HG03039 (cell line): ENCODE measurements around the gene CLDN9.

Experiments
- ATAC-seq: cut with Tn5 transposase; IDR thresholded peaks from one replicate; pipeline ENCODE4 v1.9.1; 2021; ENCODE audit warnings: mild to moderate bottlenecking, moderate library complexity; ENCODE audit not compliant: unreplicated experiment

CLDN9 gene, protein sequence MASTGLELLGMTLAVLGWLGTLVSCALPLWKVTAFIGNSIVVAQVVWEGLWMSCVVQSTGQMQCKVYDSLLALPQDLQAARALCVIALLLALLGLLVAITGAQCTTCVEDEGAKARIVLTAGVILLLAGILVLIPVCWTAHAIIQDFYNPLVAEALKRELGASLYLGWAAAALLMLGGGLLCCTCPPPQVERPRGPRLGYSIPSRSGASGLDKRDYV

DNA sequence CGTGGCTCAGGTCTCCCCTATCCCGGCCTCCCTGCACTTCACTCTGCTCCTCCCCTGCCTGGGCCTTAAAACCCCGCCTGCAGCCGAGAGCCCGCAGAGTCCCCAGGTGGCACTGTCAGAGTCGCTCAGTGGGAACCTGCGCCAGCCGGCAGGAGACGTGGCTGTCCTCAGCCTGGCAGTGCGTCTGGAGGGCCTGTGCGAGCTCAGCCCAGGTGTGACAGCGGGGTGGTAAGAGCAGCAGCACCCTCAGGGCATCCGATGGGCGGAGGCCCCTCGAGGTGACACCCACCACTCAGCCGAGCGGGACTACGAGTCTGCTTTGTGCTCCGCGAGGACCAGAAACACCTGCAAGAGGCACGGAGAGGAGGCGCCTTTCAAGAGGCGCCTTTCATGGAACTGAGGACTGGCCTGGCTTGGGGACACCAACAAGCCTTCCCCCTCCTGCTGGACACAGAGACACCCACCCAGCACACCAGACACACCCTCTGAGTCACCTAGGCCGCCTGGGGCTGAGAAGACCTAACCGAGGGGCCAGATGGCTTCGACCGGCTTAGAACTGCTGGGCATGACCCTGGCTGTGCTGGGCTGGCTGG, at the start of gene CLDN9:
CLDN9 (plus strand) TSS at position 96 of the 593 bp plus-strand sequence; CDS start at position 536, 440 bp downstream.
- no peak for ATAC-seq

DNA sequence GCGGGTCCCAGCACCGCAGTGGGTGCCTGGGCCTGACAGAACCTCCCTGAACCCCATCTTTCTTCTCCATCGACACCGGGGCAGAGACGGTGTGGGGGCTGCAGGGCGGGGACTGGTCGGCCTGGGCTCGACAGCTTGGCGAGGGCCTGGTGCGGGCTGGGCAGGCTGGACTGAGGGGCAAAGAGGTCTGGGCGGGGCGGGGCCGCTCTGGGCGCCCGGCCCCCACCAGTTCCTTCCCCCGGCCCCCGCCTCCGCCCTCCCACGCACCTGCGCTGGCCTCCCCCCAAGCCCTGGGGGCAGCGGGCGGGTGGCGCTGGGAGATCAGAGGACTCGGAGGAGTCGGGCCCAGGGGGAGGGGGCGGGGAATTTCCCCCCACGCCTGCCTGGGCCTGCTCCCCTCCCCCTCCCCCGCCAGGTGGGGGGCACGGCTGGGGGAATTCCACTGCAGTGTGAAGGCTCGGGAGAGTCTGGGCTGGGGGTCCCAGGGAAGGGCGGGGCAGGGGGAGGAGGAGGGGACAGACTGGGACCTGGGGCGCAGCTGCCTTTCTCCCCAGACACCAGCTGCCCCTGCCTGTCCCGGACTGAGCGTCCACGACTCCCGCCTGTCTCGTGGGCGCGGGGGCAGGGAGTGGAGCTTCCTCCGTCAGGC, 49.5 kb upstream of the CLDN9 start:
- no peak for ATAC-seq

DNA sequence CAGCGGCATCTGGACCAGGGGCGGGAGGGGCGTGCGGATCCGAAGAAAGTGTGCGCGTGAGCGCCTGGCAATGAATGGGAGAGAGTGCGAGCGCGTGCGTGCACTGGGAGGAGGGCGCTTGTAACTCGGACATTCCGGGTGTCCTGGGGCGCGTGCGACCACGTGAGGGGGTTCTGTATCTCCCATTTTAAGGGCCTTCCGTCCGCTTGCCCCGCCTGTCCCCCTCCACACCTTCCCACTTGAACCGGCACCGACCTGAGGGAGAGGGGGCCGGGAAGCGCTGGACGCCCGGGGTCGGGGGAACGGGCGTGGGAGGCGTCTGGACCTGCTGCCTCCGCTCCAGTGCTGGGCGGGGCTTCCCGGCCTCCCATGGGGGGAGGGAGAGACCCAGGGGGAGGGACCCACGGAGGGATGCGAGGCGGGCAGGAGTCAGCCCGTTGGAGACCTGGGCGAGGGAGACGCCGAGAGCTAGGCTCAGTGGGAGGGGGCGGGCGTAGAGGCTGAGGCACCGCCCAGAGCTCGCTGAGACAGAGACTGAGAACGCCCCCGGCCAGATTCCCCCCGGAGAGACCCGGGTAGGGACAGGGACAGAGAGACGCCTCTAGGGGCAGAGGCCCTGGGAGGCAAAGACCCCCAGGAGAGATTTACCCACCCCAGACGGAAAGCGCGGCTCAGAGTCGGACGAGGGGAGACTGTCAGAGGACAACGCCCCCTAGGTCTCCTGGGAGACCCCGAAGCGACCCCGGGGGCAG, 48.8 kb upstream of the CLDN9 start, which contains the start of gene KREMEN2:
KREMEN2 (plus strand) TSS at position 553 of the 752 bp plus-strand sequence. CDS start 246 bp downstream, outside the sequence.
- no peak for ATAC-seq

DNA sequence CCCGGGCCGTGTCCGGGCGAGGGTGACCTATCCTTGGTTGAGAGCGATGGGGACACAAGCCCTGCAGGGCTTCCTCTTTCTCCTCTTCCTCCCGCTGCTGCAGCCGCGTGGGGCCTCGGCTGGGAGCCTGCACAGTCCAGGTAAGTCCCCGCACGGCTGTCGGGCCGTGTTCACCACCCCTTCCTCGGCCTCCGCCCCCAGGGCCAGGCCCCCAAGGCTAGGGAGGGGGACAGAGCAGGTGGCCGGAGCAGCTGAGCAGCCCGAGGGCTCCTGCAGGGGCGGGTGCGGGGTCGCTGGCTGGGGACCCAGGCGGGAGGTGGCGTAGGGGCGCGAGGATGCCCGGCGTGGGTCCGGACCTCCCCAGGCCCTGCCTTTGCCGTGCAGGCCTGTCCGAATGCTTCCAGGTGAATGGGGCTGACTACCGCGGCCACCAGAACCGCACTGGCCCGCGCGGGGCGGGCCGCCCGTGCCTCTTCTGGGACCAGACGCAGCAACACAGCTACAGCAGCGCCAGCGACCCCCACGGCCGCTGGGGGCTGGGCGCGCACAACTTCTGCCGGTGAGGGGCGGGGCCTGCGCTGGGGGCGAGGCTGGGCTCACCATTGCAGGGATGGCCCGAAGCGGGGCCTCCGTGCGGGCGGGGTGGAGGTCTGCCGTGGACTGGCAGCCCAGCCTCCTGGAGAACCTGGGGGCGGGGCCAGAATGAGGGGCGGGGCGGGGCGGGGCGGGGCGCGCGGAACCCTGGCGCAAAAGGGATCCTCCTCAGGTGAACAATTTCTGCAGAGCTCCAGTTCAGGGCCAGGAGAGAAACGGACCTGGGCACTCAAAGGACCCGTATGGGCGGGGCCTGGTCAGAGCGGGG, 48.0 kb upstream of the CLDN9 start:
- ATAC-seq: no peak

DNA sequence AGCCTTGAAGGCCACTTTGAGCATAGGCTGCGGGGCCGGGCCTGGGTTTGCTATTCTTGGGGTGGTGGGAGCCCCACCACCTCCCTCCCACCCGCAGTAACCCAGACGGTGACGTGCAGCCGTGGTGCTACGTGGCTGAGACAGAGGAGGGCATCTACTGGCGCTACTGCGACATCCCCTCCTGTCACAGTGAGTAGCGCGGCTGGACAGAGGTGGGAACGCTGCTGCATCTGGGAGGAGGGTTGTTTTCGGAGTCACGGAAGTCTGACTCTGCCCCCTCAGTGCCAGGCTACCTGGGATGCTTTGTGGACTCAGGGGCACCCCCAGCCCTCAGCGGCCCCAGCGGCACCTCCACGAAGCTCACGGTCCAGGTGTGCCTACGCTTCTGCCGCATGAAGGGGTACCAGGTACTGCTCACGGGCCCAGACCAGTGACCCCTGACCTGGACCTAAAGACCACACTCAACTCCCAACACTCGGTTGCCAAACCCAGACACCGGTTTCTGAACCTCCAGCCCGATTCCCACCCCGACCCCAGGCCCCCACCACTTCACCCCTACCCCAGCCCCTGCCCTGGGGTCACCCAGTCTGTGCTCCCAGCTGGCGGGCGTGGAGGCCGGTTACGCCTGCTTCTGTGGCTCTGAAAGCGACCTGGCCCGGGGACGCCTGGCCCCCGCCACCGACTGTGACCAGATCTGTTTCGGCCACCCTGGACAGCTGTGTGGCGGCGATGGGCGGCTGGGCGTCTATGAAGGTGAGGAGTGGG, 46.5 kb upstream of the CLDN9 start:
- no peak for ATAC-seq

DNA sequence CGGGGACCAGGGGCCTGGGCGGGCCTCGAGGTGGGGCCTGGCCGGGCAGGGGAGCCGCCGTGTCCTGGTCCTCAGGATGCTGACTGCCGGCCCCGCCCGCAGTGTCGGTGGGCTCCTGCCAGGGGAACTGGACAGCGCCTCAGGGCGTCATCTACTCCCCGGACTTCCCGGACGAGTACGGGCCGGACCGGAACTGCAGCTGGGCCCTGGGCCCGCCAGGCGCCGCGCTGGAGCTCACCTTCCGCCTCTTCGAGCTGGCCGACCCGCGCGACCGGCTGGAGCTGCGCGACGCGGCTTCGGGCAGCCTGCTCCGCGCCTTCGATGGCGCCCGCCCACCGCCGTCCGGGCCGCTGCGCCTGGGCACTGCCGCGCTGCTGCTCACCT, 45.9 kb upstream of the CLDN9 start:
- ATAC-seq: no peak

DNA sequence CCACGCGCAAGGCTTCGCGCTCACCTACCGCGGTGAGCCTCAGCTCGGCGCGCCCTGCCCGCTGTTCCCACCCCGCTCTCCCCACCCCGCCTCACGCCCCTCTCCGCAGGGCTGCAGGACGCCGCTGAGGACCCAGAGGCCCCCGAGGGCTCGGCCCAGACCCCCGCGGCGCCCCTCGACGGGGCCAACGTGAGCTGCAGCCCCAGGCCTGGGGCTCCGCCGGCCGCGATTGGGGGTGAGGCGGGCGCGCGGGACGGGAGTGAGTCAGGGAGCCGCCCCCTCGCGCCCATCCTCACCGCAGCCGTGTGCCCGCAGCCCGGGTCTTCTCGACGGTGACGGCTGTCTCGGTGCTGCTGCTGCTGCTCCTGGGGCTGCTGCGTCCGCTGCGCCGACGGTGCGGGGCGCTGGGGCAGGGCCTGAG, 45.5 kb upstream of the CLDN9 start:
- ATAC-seq: no peak

DNA sequence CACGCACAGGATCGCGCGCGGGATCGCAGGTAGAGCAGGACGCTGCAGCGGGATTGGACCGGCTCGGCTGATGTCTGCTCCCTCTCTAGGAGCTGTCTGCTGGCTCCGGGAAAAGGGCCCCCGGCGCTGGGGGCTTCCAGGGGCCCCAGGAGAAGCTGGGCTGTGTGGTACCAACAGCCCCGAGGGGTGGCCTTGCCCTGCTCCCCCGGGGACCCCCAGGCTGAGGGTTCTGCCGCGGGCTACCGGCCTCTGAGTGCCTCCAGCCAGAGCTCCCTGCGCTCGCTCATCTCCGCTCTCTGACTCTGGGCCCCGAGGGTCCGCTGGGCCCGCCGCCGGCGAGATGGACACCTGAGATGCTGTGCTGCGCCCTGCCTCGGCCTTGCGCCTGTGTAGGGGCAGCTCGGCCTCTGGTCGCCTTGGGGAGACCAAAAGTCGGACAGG, 45.0 kb upstream of the CLDN9 start:
- no peak for ATAC-seq

DNA sequence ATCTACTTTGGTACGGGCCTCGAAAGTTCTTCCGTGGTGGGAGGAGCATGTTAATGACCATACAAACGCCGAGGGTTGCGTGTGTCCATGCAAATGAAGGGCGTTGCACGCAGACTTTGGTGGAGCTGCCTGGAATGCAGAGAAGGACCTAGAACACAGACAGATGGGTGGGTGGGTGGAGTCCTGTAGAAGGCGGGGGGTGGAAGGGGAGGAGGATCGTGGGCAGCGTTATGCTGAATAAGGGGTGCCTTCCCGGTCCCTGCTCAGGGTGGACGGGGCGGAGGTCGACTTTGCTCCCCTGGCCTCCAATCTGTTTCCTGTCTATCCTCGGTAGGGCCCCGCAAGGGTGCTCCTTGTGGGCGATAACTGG, 44.4 kb upstream of the CLDN9 start:
- ATAC-seq: no peak

DNA sequence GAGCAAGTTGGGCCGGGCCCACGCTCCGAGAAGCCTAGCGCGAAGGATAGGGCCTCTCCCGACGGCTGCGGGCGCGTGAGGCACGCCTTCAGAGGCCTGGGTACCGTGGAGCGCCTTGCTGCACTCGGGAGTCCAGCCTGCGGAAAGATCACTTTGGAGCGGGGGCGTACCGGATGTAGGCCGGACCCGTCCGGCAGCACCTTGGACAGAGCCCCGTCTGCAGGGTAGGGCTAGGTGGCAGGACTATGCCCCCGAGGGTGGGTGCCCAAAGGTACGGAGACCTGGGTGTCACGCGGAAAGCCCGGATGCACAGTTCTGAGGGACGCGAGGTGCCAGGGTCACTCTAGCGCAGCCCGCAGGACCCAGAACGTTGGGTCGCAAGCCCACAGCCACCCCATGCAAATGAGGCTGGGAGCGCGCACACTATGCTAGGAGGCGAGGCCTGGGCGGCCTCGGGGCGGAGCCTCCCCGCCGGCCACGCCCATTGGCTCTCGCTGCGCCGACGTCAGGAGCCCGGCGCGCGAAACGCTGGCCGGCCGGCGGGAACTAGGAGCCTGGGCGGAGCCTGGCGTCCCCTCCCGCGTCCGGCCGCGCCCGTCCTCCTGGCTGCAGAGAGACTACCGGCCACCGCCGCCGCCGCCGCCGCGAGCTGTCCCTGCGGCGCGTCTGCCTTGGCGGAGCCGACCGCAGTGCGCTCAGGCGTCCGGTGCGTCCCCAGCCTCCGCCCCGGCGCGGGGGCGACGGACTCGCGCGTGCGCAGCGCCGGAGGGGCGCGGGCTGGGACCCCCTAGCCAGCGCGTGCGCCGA, 43.8 kb upstream of the CLDN9 start, which contains the start of gene PAQR4:
PAQR4 (plus strand) TSS at position 611 of the 807 bp plus-strand sequence. CDS start 327 bp downstream, outside the sequence.
- ATAC-seq: peak; percentile 70

DNA sequence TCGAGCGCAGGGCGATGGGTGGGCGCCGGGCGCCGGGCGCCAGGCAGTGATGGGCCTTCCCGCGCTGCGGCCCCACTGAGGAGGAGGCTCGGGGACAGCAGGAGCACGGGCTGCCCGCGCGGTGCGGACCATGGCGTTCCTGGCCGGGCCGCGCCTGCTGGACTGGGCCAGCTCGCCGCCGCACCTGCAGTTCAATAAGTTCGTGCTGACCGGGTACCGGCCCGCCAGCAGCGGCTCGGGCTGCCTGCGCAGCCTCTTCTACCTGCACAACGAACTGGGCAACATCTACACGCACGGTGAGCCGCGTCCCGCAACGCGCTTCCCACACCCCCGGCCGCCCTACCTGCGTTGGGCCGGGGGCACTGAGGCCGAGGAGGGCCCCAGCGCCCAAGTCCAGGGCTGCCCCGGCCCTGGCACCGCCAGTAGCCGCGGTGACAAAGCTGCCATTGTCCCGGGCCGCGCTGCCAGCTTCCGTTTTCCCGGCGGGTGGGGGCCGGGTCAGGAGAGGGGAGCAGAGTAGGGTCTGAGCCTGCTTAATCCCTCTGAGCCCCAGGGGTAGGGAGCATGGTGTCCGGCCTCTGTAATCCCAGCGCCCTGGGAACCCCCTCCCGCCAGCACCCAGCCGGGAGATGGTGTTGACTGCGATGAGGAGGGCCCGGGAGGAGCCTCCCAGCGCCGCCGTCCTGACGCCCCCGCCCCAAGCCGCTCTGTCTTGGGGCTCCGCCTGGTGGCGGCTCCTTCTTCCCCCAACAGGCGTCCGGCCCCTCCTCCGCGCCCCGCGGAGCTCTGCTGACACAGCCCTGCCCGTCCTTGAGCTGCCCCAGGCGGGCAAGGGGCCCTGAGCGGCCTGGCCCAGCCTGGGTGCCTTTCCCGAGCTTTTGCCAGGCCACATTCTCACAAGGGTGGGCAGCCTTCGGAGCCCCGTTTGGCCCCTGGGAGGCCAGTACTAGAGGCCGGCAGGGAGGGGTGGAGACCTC, 42.9 kb upstream of the CLDN9 start:
- no peak for ATAC-seq

DNA sequence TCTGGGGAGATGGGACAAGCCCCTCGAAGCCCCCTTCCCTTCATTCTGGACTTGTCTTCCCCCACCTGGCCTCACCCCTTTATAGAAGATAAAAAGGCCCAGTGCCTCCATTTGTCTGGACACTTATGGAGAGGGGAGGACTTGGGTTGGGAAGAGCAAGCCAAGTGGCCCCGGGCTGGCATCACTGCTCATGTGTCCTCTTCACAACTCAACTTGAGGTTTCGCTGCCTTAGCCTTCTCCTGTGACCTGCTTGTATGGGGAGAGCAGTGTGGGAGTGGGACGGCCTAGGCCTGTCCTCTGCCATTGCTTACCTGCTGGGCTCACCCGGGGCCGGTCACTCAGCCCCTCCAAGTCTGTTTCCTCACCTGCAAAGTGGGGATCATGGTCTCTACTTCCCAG, 42.2 kb upstream of the CLDN9 start:
- ATAC-seq: no peak

DNA sequence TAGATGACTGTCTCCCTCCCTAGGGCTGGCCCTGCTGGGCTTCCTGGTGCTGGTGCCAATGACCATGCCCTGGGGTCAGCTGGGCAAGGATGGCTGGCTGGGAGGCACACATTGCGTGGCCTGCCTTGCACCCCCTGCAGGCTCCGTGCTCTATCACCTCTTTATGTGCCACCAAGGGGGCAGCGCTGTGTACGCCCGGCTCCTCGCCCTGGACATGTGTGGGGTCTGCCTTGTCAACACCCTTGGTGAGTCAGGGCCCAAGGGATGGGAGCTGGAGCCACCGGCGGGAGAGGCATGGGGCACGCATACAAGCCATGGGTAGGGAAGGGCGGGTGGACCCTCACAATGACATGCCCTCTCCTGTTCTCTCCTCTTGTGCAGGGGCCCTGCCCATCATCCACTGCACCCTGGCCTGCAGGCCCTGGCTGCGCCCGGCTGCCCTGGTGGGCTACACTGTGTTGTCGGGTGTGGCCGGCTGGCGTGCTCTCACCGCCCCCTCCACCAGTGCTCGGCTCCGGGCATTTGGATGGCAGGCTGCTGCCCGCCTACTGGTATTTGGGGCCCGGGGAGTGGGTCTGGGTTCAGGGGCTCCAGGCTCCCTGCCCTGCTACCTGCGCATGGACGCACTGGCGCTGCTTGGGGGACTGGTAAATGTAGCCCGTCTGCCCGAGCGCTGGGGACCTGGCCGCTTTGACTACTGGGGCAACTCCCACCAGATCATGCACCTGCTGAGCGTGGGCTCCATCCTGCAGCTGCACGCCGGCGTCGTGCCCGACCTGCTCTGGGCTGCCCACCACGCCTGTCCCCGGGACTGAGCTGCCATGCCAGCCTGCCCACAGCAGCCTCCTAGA, 41.4 kb upstream of the CLDN9 start:
- no peak for ATAC-seq

DNA sequence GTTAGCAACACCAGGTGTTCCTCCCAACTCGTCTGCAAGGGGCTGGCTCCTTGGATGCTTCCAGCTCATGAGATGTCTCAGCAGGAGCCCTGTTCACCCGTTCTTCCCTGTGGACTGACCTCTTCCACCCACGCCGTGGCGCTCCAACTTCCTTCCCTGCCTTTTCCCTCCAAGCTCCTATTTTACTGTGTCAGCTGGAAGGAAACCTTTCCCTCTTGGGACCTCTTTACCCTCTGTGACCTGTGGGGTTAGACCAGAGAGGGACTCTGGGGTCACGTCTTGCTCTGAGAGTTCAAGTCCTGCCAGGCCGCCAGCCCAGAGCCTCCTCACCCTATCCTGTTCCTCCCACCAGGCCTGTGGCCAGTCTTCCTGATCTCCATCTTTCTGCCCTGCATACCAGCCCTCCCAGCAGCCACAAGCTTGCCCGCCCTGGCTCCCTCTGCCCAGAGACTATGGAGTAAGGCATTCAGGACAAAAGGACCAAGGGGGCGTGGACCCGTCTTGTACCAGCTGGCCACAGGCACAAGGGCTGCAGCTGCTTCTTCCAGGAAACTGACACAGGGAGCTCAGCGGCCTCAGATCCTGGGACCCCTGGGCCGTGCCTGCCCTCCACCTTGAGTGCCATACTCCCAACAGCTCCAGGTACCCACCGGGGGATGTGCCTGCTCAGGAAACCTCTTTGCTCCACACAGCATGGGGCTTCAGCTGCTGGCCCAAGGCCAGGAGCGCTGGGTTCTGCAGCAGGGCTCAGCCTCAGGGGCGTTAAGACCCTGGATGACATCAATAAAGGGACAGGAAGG, 40.5 kb upstream of the CLDN9 start:
- no peak for ATAC-seq

DNA sequence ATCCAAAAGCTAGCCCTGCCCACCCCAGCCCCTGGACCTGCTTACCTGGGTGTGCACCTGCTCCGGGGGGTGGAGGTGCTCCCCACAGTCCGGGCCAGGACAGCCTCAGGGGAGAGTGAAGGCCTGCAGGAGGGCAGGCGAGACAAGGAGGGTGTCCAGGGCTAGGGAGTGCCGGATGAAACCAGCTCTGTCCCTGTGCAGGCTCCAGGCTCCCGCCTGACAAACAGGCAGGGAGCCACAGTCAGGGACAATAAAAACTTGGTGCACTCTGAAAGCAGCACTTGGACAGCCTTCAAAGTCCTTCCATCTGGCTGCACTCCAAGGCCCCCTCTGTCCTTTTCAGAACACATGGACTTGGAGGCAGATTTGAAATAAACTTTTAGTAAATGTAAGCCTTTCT, 39.6 kb upstream of the CLDN9 start:
- no peak for ATAC-seq
